Activated T-cell treated with anti-CD3 and anti-CD28 coated beads, Interleukin-2, amount 50 U/mL, for 48 hours (primary cell): ENCODE results near the gene FMN1.

Experiments used
- DNase-seq, 2 experiments: peaks; one replicate each; pipeline ENCODE4 v3.0.0-alpha.2; 2020

FMN1 gene

DNA sequence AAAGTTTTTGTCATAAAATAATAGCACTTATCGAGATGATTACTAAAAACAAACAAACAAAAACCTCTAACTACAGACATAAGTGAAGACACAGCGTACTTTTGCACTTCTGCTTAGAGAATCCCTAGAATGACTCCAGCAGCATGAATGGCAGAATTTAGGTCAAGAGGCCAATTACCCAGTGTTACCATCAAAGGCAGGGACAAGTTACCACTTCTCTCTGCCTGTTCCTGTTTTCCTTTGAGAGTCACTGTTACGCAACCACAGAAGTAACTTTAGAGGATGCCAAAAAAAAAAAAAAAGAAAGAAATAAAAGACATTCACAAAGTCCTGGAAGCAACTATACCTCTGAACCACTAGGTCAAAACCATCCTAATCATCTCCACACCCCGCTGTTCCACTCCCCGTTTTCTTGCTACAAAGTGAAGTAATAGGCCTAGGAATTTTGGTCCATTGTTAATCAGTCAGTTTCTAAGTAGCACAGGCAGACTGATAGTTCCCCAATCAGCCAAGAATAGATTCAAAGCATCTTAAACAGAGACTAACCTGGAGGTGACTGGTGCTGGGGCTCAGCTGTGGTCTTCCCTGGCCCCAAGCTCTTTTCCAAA, 41.9 kb downstream of the FMN1 start:
- DNase-seq, result no peak

DNA sequence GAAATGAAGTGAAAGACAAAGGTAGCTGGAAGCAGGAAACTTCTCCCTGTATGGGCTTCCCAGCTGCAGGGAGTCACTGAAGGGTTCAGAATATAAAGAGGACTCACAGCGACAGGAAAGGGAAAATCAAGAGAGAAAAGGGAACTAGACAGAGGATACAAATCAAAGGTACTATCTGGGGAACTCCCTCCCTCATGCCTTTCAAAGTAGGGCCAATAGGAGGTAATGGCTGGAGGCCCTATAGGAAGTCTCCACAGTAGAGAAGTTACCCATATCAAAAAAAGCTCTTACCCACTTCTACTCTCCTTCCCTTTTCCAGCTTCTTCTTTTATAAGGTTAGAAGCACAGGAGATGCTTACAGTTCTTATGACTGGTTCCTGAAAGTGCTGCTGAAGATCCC, 43.5 kb downstream of the FMN1 start:
- DNase-seq, result no peak

- no peak for DNase-seq
Measured at GRCh38 chr15:33150431-33150941, 44.0 kb downstream of the FMN1 start.

DNA sequence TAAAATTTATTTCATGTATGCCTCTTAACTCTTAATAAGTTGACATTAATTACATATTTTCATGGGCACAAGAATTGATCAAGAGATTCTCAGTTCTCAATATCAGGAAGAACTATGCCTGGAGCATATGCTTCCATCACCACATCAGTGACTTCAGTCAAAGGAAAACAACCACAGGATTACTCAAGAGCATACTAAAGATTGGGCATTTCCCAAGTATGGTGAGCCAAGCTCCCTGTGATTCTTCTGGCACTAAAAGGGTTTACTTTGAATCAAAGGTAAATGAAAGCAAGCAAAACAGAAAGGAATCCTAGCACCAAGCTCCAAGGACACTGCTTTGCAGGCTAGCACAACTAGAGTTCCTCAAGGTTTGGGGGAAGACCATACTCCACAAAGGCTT, 44.6 kb downstream of the FMN1 start:
- no peak for DNase-seq

DNA sequence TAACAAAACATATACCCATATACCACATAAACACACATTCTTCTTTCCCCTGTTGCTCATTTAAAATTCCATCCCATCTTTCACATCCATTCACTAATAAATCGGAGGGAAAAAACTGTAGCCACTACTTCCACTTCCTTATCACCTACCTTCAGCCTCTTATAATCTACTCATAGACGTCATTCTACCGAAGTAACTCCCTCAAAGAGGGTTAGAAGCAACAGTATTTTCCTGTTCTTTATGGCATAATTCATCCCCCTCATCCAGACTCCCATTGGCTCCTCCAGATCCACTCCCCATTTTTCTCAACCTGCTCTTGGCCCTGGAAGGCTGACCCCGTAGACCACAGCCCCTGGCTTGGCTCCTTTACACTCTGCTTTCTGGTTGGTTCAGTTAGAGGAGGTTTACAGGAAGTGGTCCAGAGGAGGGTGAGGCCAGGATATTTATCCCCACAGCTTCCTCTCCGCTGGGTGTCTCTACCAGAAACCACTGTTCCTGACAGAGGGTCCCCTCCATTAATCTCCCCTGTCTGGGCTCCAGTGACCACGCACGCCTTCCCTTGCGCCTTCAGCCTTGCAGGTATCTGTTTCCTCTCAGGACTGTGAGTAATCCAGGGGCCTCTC, 46.3 kb downstream of the FMN1 start:
- DNase-seq, result no peak

DNA sequence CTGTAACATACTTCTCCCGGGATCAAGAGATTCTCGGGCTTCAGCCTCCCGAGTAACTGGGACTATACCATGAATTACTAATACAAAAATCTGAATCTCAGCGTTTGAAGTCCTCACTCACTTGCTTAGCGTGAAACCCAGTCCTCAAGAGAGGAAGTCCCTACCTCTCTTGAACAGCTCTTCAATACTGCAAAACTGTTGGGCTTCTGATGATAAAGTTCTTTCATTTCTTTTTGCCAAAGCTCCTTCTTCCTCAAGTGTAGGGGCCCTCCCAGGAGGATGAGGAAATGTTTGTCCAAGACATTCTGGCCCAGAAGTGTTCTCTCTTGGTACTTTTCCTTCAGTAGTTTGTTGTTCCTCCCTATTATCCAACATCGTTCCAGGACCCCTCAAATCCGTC, 48.5 kb downstream of the FMN1 start:
- DNase-seq, result no peak

DNA sequence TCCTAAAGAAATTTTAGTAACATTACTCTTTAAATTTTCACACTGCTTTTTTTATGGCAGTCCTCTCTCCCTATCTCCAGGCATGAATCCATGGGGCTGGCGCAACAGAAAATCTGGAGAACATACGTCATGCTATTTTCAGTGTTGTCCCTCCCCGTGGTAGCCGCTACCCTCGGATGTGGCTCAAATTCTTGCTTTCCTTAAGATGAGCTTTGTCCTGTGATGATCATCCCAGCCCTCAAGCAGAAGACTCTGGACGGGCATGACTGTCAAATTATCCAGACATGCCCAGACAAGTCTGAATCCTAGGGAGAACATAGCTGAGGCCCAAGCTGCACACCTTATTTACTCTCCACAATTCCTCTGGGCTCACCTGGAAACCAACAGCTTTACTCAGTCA, 49.1 kb downstream of the FMN1 start:
- no peak for DNase-seq

DNA sequence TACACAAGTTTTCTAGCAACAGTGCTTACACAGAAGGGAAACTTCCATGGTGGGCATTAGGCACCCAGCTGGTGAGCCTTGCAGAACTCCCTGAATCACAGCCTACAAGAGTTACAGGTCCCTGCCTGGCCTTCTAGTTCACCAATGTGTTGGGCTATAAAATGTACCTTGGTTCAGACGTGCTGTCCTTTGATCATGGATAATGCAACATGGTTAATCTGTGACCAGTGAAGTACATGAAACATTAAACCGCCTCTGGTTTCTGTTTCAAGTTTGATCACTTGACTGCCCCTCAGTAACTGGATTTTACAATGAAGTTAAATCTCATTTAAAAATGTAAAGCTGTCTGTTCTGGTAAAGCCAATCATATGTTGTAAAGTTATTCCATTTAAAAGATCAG, 51.8 kb downstream of the FMN1 start:
- no peak for DNase-seq

- no peak for DNase-seq
Measured at GRCh38 chr15:33138000-33138399, 56.5 kb downstream of the FMN1 start.

- DNase-seq, result no peak
Measured at GRCh38 chr15:33137101-33137500, 57.4 kb downstream of the FMN1 start.

DNA sequence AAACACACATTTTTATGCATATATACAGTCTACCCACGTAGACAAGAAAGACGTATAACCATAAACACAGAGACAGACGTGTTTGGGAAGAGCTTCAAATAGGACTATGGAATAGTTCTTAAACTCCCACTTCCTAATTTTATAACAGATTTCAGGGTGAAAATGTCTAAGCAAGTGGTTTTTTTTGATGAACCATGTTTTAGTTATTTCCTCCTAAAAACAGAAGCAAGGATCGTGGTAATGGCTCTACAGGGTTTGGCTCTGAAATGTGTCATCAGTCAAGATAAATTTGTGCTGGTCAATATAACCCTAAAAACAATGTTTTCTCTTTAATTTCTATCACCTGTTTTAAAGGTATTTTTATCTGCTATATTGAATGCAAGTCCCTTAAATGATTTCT, 58.2 kb downstream of the FMN1 start:
- no peak for DNase-seq

DNA sequence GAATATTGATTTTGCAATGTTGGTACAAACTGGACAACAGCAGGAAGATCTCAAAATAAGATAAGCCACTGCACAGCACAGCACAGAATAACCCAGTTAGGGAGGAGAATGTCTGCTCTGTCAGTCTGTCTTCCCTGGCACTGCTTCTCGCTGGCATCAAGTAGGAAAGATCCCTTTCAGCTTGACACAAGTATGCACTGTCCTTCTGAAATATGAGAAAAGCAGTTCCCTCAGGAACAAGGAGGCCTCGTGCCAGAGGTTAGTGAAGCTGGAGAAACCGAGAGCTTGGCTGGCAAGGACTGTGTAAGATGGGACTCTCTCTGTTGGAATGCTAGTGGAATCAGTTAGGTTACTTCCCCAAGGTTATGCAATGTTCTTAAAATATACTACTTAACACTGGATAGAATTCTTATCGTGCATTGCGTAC, 59.1 kb downstream of the FMN1 start:
- no peak for DNase-seq

DNA sequence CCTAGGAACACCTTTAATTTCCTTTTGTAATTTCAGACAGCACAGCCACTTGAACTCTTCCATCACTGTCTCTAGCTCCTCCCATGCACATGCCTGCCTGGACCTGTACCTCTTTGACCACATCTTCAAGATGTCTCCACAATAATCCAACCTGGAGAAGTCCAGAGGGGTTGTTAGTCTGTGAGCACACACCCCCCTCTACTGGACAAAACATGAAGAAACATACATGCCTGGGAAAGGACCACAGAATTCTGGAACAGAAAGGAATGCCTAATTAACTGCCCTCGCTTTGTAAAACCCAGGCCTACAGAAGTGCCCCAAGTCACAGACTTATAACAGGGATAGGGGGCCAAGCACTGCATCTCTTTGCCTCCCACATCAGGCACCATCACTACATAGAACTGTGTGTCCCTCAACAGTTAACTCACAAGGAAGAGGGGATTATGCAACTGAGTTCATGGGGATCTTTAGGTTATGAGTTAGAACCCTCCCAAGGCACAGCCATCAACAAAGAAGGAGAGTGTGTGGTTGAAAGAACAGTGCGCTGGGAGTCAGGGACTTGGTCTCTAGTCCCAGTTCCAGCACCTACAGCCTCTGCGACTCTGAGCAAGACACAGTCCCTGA, 61.7 kb downstream of the FMN1 start:
- DNase-seq, result peak; percentile 37 to 41

DNA sequence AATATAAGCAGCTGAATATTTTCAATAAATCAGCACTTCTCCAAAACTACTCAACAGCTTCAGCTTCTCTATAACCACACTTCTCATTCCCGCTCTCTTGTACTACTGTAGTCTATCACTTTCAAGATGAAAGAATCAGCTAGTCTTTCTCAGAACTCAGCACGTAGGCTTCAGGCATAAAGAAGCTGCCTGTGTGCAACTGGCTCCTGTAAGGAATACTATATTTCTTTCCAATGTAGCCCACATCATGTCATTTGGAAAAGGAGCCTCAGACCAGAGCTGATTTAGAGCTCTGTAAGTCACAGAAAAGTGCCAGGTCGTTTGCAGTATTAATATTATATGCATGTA, 62.3 kb downstream of the FMN1 start:
- DNase-seq, result no peak

DNA sequence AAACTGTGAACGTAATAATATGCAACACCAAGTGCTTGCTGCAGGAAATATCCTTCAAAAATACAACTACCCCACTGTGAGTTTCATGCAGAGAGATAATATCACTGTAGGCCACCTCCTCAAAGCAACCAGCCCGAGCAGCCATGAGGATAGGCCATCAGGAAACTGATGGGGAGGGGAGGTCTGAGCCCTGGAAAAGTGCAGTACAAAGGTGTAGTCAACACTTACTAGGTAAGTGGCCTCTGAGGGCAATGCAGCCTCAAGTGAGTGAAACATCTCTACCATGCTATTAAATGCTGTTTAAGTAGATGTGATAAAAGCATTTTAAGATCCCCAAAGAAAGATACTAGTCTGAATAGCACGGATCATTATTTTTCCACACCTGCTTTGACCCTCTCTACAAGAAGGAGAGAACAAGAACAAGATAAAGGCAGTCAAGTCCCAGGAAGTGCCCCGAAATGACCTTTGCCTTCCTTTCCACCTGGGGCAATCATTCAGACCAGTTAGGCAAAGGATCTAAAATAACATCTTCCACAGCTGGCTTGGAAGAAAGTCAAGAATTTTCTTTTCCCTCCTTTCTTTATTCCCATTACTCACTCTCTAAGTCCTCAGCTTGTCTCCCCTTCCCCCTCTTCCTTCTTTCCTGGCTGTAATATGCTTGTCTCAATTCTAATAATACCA, 62.8 kb downstream of the FMN1 start:
- no peak for DNase-seq

- DNase-seq, result peak; percentile 71 to 72
Measured at GRCh38 chr15:33126559-33127290, 67.8 kb downstream of the FMN1 start.

- peak; percentile 19 to 22 for DNase-seq
Measured at GRCh38 chr15:33125894-33126537, 68.5 kb downstream of the FMN1 start.

- DNase-seq, result no peak
Measured at GRCh38 chr15:33124811-33125210, 69.7 kb downstream of the FMN1 start.

- DNase-seq, result no peak
Measured at GRCh38 chr15:33124279-33124678, 70.2 kb downstream of the FMN1 start.

GRCh38 chr15:33119865-33120264, 74.6 kb downstream of the FMN1 start:
- no peak for DNase-seq

- DNase-seq, result no peak
Measured at GRCh38 chr15:33119273-33119672, 75.2 kb downstream of the FMN1 start.

DNA sequence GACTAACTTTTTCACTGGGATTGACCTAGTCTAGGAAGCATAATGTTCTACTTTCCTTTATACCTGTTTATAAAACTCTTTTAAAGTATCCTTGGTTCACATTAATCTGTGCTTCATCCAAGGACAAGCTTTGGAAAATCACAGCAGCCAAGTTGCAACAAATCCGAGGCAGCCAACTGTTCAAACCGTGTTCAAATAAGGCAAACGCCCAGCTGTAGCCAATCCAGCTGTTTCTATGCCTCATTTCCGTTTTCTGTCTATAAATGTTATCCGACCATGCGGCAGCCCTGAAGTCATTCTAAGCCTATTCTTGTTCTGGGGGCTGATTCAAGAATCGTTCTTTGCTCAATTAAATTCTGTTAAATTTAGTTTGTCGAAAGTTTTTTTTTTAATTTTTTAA, 78.3 kb downstream of the FMN1 start:
- DNase-seq, result no peak
